ENCODE measurements around the gene EDIL3. TPM values are rescaled to one million over a fixed set of nuclear protein-coding genes. Genes with fewer than 3 reads are reported as not detected.

Gene EDIL3
- total and polyA plus RNA-seq, 9 of the 15 experiments (the other 6 are each of a cell fraction or from before 2014, with no cell fraction given): 0.09 TPM; not detected in 8

DNA sequence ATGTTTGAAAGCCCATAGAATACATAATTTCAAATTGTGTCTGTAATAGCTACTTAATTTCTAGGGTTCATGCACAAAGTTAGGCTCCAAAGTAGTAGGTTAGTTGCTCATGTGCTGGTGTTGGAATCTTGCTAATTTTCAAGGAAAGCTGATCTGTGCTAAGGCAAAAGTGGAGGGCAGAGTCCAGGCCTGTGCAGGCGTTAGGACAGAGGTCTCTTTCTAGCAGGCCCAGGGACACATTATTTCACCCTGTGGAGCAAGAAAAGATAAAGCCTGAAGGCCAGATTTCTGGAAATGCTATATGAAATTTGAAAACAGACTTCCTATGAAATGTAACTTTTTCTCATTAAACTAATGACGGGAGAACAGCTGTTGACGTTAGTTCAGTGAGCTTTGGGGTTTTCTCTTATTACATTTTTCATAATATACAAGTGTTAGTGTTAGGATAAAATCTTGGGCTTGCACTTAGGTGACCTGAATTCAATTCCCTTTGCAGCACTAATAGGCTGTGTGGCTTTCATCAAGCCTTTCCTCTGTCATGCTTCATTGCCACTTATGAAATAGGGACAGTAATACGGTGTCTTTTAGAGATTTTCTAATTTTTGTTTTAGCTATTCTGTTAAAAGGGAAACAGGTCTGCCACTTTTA is 467.3 kb downstream of the EDIL3 start:
- in situ Hi-C loops (cut with MboI) (no loop called here), intact Hi-C loops (cut with micrococcal nuclease) (no loop called here)
- Histone ChIP-seq H3K27me3 (ENCODE audit: control insufficient read depth in 2 of 2, insufficient read depth in 2 of 2, low read length in 2 of 2) (no peaks in the 10 kb centered on the region), H3K4me2 (ENCODE audit: insufficient read depth, low read length) (no peak overlapping the region), H3K79me2 (ENCODE audit: control insufficient read depth, insufficient read depth, low read length) (no peaks in the 10 kb centered on the region), H3K9me1 (ENCODE audit: control insufficient read depth, insufficient read depth, low read length) (no peaks in the 10 kb centered on the region), H3K27ac (ENCODE audit: extremely low read depth, low read depth, low read length) (no peak overlapping the region), H4K20me1 (replicated peaks; ENCODE audit: control insufficient read depth, insufficient read depth, low read length) (no peaks in the 10 kb centered on the region), H3K4me1 (replicated peaks in 1 of 2; ENCODE audit: control insufficient read depth in 2 of 2, insufficient read depth in 2 of 2, low read length in 2 of 2) (no peaks in the 10 kb centered on the region), H3K9me3 (replicated peaks; ENCODE audit: control insufficient read depth, insufficient read depth, low read depth, low read length) (no peaks in the 10 kb centered on the region), H3K4me3 (no peak overlapping the region), H2AFZ (ENCODE audit: low read depth, low read length) (no peak overlapping the region), H3K9ac (ENCODE audit: insufficient read depth in 1 of 2, low read depth in 2 of 2, low read length in 2 of 2) (no peak overlapping the region), H3K36me3 (ENCODE audit: control insufficient read depth, insufficient read depth, low read length) (no peaks in the 10 kb centered on the region)
- DNase-seq (ENCODE audit: extremely low read depth in 1 of 4, low spot score in 3 of 4) (no peak), ATAC-seq (no peak), FAIRE-seq (no peak)
- TF ChIP-seq NELFE (IDR thresholded peaks at IDR 0.05; ENCODE audit: insufficient read depth, insufficient read length) (no peak), ZC3H11A (IDR thresholded peaks at IDR 0.05; ENCODE audit: low read depth, low read length) (no peak), ZKSCAN3 (CRISPR knock-in tag; IDR thresholded peaks at IDR 0.05) (no peak)
- TF ChIP-seq, protein P1, sequence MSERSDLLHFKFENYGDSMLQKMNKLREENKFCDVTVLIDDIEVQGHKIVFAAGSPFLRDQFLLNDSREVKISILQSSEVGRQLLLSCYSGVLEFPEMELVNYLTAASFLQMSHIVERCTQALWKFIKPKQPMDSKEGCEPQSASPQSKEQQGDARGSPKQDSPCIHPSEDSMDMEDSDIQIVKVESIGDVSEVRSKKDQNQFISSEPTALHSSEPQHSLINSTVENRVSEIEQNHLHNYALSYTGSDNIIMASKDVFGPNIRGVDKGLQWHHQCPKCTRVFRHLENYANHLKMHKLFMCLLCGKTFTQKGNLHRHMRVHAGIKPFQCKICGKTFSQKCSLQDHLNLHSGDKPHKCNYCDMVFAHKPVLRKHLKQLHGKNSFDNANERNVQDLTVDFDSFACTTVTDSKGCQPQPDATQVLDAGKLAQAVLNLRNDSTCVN (CRISPR knock-in tag; IDR thresholded peaks at IDR 0.05): no peak
- 4% methylated on average over 4 of the region's 4 CpGs for WGBS (ENCODE audit: insufficient coverage, low coverage, missing lambda C conversion rate)
- CTCF ChIA-PET (ENCODE audit: low intra/inter-chr PET ratio): no interaction called here
- POLR2A ChIA-PET: no interaction called here
- BruUV-seq (replicated peaks): no TSS peak

All from K562 (cell line).